GM21423 (cell line): ENCODE measurements around the gene HSDL2.
"Not testable (repeated sequence)": the region's sequence is repeated elsewhere in the genome, so short reads cannot be mapped to it uniquely, and the experiment has no call there.

ENCODE experiments used
- ATAC-seq: cut with Tn5 transposase; IDR thresholded peaks from one replicate; pipeline ENCODE4 v1.9.1; 2021; ENCODE audit warnings: mild to moderate bottlenecking, moderate library complexity; ENCODE audit not compliant: unreplicated experiment

Gene HSDL2

GRCh38 chr9:112494153-112494552 lies 114.2 kb downstream of the HSDL2 start:
- no peak for ATAC-seq

GRCh38 chr9:112495614-112496013 lies 115.7 kb downstream of the HSDL2 start:
- no peak for ATAC-seq

- no peak for ATAC-seq
Measured at GRCh38 chr9:112496074-112496722, 116.3 kb downstream of the HSDL2 start.

- ATAC-seq, result no peak
Measured at GRCh38 chr9:112500842-112501241, 120.9 kb downstream of the HSDL2 start.

- ATAC-seq, result no peak
Measured at GRCh38 chr9:112501287-112501686, 121.4 kb downstream of the HSDL2 start.

- no peak for ATAC-seq
Measured at GRCh38 chr9:112502175-112502946, 122.5 kb downstream of the HSDL2 start.

GRCh38 chr9:112503170-112503569 lies 123.3 kb downstream of the HSDL2 start:
- ATAC-seq, result no peak

GRCh38 chr9:112505086-112505485 lies 125.2 kb downstream of the HSDL2 start:
- ATAC-seq, result no peak

GRCh38 chr9:112505607-112506006 lies 125.7 kb downstream of the HSDL2 start:
- no peak for ATAC-seq

- no peak for ATAC-seq
Measured at GRCh38 chr9:112506571-112506970, 126.7 kb downstream of the HSDL2 start.

- ATAC-seq, result no peak
Measured at GRCh38 chr9:112507001-112507680, 127.2 kb downstream of the HSDL2 start.

GRCh38 chr9:112508377-112508776 lies 128.5 kb downstream of the HSDL2 start:
- no peak for ATAC-seq

GRCh38 chr9:112512377-112512776 lies 132.5 kb downstream of the HSDL2 start:
- not testable (repeated sequence) for ATAC-seq

GRCh38 chr9:112516769-112517168 lies 136.9 kb downstream of the HSDL2 start:
- no peak for ATAC-seq

- ATAC-seq, result no peak
Measured at GRCh38 chr9:112520069-112520468, 140.2 kb downstream of the HSDL2 start.

GRCh38 chr9:112520656-112521055 lies 140.7 kb downstream of the HSDL2 start:
- ATAC-seq, result no peak
